Measurements from ENCODE around the gene AP5Z1.
A peak's percentile ranks its signal among the peaks of the same experiment; 100 is the strongest.

AP5Z1 gene

DNA sequence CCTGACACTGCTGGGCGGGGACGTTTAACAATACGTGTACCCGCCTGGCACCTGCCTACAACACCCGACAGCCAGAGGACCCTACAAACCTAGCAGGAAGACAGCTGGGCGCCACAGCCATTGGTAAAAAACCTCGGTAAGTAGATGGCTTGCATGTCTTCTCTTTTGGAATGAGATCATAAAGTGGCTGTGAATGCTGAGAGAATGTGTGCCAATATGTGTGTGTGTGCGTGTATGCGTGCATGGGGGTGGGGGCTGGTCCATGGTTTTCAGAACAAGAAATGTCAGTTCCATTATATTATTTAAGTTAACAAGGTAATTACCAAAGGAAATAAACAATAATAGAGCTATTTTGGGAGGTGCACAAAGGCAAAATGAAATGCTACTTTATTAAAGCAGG, 47.3 kb downstream of the AP5Z1 start:
- DNase-seq (ENCODE audit: low read depth) = no peak

- DNase-seq (ENCODE audit: low read depth) = no peak
Observed at GRCh38 chr7:4823441-4824119, 48.2 kb downstream of the AP5Z1 start.

DNA sequence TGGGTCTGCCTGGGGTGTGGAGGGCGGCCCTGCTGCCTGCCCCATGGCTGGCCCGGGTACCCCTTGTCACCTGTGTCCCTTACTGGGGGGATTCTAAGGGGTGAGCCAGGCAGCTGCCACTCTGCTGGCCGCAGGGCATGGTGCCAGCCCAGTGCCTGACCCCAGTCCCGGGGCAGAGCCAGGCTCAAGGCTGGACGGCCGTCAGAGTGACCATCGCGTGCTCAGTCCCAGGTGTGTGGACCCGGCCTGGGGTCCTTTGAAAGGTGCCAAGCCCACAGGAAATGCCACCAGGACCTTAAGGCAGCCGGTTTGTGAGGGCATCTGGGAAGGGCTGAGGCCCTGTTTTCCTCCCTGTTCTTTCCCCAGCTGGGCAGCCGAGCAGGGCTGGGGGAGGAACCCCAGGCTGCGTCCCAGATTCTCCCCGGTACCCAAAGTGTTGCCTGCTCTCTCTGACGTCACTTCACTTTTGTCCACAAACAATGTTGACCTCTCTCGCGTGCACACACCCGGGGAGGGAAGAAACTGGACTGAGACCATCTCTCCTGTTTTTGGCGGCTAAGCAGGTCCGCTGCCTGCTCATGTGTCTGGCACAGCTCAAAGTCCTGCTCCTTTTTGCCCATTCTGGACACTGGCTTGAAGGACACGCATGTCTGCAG, 48.8 kb downstream of the AP5Z1 start:
- no peak for DNase-seq (ENCODE audit: low read depth)

DNA sequence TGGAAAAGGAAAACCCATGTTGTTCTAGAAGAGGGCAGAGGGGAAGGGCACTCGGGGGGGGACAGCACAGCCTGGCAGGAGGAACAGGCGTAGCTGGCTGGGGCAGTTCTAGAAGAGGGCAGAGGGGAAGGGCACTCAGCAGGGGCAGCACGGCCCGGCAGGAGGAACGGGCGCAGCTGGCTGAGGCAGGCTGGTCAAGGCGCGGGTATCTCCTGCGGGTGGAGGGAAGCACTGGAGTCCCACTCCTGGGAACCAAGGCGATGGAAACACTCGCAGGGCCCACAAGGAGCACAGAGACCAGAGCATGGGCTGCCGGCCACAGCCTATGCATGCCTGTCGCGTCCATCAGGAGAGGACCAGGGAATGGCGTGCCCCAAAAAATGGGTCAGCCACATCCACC, 49.7 kb downstream of the AP5Z1 start:
- no peak for DNase-seq (ENCODE audit: low read depth)

GRCh38 chr7:4828720-4829383, 53.4 kb downstream of the AP5Z1 start:
- no peak for DNase-seq (ENCODE audit: low read depth)

DNA sequence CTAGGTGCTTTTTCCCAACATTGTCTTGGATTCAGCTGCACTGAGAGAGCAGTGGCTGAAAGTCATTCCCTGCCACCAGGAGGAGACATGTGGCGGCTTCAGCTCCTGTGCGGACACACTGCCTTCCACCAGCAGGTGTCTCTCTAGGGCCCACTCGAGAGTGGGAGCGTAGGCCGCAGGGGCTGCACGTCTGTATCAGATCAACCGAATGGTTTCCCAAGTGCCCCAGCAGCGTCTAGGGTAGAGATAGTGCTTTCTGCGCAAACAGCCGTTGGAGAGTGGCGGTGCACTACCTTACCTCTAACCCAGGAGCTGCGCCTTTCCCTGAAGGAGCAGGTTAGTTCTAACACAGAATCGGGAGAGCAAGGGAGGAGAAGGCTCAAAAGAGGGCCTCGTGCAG, 54.8 kb downstream of the AP5Z1 start:
- peak; percentile 42 for DNase-seq (ENCODE audit: low read depth)

GRCh38 chr7:4831723-4832495, 56.5 kb downstream of the AP5Z1 start:
- no peak for DNase-seq (ENCODE audit: low read depth)

DNA sequence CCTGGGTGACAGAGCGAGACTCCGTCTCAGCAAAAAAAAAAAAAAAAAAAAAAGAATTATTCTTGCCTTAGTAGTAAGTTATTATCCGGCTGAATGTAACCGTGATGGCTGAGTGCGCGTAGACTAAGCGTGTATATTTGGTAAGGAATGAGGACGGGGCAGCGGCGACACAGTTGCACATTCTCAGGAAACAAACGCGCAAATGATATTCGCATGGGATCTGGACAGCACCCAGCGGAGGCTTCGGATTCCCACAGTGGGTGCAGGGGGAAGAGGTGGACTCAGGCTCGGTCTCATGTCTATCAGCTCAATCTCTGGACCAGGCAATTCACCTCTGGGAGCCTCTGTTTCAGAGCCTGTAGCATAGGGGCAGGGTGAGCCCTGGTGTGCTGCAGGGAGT, 57.3 kb downstream of the AP5Z1 start:
- DNase-seq (ENCODE audit: low read depth) = no peak

- DNase-seq (ENCODE audit: low read depth) = no peak
Observed at GRCh38 chr7:4833176-4833575, 57.8 kb downstream of the AP5Z1 start.

GRCh38 chr7:4833691-4834600, 58.5 kb downstream of the AP5Z1 start:
- no peak for DNase-seq (ENCODE audit: low read depth)

GRCh38 chr7:4834601-4835397, 59.4 kb downstream of the AP5Z1 start:
- DNase-seq (ENCODE audit: low read depth) = no peak

GRCh38 chr7:4835398-4836205, 60.2 kb downstream of the AP5Z1 start:
- no peak for DNase-seq (ENCODE audit: low read depth)

DNA sequence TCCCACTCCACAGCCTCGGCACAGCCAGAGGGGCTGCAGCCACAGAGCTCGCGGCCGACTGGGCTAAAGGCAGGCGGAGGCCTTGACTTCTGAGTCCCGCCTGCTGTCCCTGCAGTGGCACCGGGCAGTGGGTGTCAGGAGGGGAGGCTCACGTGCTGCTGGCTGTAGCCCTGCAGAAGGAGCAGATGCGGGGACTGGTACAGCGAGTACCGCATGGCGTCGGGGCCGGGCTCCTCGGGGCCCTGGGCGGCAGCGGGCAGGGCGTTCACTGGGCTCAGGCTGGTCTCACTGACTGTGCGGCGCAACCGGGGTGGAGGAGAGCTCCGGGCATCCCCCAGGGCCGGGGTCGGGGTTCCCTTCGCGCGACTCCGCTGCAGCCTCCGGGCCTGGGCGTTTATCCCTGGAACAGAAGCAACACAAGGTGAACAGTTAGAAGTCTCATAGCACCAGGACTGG, 60.8 kb downstream of the AP5Z1 start:
- DNase-seq (ENCODE audit: low read depth) = no peak

DNA sequence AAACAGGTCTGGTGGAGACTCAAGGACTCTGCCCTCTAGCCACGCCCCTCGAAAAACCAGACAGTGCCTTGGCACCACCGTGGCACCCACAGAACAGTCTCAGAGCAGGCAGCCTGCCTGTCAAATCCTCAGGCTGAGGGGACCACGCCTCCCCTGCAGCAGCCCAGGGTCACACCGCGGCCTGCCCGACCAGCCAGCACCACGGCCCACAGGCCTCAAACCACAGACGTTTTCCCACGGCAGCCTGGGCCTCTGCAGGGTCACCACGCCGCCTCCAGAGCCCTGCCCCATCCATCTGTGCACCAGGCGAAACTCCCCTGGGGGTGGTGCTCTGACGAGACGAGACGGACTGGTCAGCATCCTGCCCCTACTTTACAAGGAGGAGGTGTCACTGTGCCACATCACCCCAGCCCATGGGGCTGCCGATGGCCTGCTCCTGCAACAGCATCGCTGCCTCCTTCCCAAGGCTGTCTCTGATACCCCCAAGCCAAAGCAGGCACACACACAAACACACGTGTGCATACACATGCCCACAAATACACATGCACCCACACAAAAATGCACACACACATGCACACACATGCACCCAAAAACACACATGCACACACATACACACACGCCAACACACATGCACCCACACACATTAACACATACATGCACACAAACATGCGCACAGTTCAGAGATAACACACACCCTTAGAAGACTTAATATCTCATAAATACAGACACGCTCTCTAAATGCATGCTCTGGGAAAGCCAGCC, 61.8 kb downstream of the AP5Z1 start:
- no peak for DNase-seq (ENCODE audit: low read depth)

DNA sequence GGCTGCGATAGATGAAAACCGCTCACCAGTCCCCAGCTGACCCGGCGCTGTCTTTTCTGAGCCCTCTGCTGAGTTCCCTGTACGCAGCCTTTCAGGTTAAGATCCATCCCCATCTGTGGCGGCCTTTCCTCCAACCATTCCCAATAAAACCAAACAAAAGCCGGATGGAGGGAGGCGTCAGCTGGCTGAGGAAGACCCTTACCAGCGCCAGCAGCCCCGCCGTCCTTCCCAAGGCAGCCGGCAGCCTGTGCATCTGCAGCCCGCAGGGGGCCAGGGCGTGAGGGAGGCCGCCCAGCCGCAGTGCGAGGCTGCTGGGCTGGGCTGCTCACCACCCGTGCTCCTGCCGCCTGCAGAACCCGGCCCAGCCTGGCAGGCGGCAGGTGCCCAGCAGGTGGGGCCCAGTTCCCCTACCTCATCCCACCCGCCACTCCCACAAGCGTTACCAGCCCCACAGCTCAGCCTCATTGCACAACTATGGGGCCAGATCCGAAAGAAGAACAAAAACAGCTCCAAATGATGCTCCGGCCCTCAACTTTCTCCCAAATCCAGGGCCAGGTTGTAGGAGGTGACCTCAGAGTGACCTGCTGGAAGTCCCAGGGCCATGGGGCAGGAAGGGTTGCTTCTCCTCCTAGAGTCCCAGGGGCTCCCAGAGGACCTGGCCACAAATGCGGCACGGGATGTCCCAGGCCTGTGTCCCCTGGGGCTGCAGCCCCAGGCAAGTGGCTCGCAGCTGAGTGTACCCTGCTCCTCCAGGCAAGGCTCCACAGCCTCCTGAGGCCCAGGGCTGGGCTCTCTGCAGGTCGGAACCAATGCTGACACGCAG, 62.6 kb downstream of the AP5Z1 start:
- no peak for DNase-seq (ENCODE audit: low read depth)

DNA sequence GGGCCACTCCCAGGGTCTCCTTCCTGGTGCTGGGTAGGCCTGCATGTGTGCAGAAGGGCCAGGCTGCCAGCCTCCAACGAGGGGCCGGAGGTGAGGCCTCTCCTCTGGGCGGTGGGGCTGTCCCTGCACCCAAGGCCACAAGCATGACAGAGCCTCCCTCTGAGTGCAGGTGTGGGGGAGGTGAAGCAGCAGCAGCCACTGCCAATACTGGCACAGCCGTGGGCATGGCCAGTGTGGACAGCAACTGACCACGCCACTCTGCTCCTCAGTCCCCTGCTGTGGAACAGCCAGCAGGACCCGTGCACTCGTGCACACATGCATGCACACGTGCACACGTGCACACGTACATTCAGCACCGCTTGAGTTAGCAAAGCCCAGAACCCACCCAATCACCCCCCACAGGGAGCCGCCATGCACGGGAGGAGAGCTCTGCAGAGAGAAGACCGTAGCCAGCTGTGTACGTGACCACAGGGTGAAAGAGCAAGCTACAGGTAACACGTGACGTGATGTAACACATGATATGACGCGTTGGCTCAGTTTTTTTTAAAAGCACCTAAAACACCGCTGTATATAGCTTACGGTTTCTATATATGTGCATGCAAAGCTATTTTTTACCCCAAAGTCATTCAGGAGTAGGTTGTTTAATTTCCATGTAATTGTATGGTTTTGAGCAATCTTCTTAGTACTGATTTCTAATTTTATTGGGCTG, 63.4 kb downstream of the AP5Z1 start:
- no peak for DNase-seq (ENCODE audit: low read depth)

- no peak for DNase-seq (ENCODE audit: low read depth)
Observed at GRCh38 chr7:4840079-4840501, 64.7 kb downstream of the AP5Z1 start.

All from activated T-cell treated with anti-CD3 and anti-CD28 coated beads for 24 hours (primary cell).